IMR-90 (cell line): Measurements from ENCODE around the gene ERBB4.

ENCODE experiments used
- CEBPB ChIP-seq: IDR thresholded peaks from 2 replicates; pipeline ENCODE4 v1.6.1; 2012; ENCODE audit warnings: low read depth, low read length, improper control_type of control experiment
- MAFK ChIP-seq: IDR thresholded peaks from 2 replicates; pipeline ENCODE4 v1.6.1; 2012; ENCODE audit warnings: low read depth, low read length, improper control_type of control experiment
- MAZ ChIP-seq: IDR thresholded peaks from 2 replicates; pipeline ENCODE4 v1.6.1; 2012; ENCODE audit warnings: low read depth, mild to moderate bottlenecking, low read length, improper control_type of control experiment, moderate library complexity, borderline replicate concordance
- MXI1 ChIP-seq: IDR thresholded peaks from 2 replicates; pipeline ENCODE4 v1.6.1; 2012; ENCODE audit warnings: low read depth, mild to moderate bottlenecking, low read length, moderate library complexity, borderline replicate concordance
- POLR2A ChIP-seq: IDR thresholded peaks from 2 replicates; pipeline ENCODE4 v1.6.1; 2012; ENCODE audit warnings: mild to moderate bottlenecking, low read depth, low read length
- RCOR1 ChIP-seq: IDR thresholded peaks from 2 replicates; pipeline ENCODE4 v1.6.1; 2012; ENCODE audit warnings: mild to moderate bottlenecking, low read length, improper control_type of control experiment; ENCODE audit not compliant: insufficient replicate concordance
- RFX5 ChIP-seq: IDR thresholded peaks from 2 replicates; pipeline ENCODE4 v1.8.0; 2012; ENCODE audit warnings: low read depth, mild to moderate bottlenecking, low read length, moderate library complexity
- SMC3 ChIP-seq: fragments of 150-350 bp; IDR thresholded peaks from 2 replicates; pipeline ENCODE4 v1.6.1; 2016; ENCODE audit warnings: low read depth, mild to moderate bottlenecking, antibody characterized with exemption, low read length, moderate library complexity
- TF ChIP-seq, protein P1 (sequence below): conservative IDR thresholded peaks from 2 replicates; pipeline ENCODE4 v1.5.1; 2012; ENCODE audit warnings: mild to moderate bottlenecking, low read depth, low read length, improper control_type of control experiment
- TF ChIP-seq, protein P2 (sequence below): fragments of 150-350 bp; IDR thresholded peaks from 2 replicates; pipeline ENCODE4 v1.6.1; 2017; ENCODE audit warnings: mild to moderate bottlenecking, antibody characterized with exemption, low read length, low read depth
- TF ChIP-seq, protein P3 (sequence below): fragments of 150-350 bp; IDR thresholded peaks from 2 replicates; pipeline ENCODE4 v1.6.1; 2016; ENCODE audit warnings: low read depth, mild to moderate bottlenecking, low read length, moderate library complexity, borderline replicate concordance

DNA sequence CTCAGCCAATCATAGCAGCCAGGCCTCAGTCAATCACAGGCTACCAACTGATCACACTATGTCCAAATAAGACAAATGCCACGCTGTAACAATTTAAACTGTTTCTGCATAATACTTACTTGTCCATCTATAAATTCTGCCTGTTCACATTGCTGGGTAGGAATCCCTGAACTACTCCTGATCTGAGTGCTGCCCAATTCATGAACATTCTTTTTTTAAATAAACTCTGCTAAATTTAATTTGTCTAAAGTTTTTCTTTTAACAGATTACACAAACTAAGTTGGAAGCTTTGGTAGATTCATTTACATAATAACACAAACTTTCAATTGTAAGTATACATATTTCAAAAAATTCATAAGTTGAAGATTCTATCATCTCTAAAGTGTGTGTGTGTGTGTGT lies 583.0 kb downstream of the ERBB4 start:
- TF ChIP-seq, protein P1, sequence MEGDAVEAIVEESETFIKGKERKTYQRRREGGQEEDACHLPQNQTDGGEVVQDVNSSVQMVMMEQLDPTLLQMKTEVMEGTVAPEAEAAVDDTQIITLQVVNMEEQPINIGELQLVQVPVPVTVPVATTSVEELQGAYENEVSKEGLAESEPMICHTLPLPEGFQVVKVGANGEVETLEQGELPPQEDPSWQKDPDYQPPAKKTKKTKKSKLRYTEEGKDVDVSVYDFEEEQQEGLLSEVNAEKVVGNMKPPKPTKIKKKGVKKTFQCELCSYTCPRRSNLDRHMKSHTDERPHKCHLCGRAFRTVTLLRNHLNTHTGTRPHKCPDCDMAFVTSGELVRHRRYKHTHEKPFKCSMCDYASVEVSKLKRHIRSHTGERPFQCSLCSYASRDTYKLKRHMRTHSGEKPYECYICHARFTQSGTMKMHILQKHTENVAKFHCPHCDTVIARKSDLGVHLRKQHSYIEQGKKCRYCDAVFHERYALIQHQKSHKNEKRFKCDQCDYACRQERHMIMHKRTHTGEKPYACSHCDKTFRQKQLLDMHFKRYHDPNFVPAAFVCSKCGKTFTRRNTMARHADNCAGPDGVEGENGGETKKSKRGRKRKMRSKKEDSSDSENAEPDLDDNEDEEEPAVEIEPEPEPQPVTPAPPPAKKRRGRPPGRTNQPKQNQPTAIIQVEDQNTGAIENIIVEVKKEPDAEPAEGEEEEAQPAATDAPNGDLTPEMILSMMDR, result no peak
- TF ChIP-seq, protein P2, sequence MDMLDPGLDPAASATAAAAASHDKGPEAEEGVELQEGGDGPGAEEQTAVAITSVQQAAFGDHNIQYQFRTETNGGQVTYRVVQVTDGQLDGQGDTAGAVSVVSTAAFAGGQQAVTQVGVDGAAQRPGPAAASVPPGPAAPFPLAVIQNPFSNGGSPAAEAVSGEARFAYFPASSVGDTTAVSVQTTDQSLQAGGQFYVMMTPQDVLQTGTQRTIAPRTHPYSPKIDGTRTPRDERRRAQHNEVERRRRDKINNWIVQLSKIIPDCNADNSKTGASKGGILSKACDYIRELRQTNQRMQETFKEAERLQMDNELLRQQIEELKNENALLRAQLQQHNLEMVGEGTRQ, result no peak
- TF ChIP-seq RCOR1, result no peak
- TF ChIP-seq POLR2A, result no peak
- TF ChIP-seq RFX5, result no peak
- TF ChIP-seq MXI1, result no peak
- no peak for TF ChIP-seq CEBPB
- TF ChIP-seq MAZ, result no peak
- TF ChIP-seq MAFK, result no peak
- TF ChIP-seq SMC3, result no peak
- TF ChIP-seq, protein P3, sequence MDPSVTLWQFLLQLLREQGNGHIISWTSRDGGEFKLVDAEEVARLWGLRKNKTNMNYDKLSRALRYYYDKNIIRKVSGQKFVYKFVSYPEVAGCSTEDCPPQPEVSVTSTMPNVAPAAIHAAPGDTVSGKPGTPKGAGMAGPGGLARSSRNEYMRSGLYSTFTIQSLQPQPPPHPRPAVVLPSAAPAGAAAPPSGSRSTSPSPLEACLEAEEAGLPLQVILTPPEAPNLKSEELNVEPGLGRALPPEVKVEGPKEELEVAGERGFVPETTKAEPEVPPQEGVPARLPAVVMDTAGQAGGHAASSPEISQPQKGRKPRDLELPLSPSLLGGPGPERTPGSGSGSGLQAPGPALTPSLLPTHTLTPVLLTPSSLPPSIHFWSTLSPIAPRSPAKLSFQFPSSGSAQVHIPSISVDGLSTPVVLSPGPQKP, result no peak
